Measurements from ENCODE around the gene UBR4.
A peak's percentile ranks its signal among the peaks of the same experiment; 100 is the strongest.

Gene UBR4

DNA sequence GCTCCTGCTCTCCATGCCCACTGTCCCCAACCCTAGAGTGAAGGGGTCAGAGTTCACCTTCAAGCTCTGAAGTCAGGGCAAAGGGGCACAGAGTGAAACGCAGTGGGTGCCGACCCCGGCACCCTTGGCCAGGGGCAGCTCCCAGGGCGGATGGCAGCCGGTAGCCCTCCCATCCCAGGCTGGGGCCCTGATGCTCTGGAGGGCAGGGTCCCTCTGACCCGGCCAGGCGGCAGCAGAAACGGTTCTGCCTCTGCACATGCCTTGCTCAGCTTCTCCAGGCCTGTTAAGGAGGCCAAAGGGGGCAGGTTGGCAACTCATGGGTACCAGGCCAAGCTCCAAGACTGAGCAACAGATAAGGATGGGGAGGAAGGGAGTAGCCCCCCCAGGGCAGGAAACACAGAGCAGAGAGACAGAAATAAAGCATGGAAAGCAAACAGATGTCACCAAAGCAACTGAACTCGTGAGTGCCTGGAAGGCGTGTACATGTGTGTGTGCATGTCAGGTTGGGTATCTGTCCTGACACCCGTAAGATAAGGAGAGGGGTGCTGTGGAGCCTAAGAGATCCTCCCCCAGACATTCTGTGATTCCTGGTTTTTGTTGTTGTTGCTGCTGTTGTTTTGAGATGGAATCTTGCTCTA lies 141.3 kb downstream of the UBR4 start:
- DNase-seq = no peak

DNA sequence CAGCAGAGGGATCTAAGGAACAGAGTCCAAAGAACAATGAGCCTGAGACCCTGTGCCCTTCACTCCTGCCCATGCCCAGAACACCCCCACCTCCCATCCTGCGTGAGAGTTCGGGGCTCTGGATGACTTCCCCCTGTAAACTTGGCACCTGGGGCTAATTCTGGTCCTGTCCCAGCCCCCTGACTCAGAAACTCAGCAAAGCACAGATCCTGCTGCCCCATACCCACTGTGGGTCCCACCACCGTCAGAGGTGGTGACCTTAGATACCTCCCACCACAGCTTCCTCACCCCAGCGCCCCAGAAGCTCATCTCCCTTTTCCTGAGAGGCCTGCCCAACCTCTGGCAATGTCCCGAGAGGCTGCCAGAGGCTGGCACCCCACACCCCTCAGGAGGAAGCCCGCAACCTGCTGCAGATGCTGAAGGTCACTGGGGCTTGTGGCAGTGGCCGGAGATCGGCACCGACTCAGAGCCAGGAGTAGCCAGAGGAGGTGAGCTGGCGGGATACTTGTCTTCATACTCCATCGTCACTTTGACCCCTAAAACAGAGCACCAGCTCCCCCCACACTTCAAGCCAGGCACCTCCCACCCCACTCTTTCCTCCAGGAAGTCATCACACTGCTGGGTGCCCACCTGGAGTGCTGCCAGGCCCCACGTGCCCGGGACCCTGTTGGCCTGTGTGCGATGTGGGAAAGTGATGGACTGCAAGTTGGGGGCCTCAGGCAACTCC lies 142.0 kb downstream of the UBR4 start:
- DNase-seq = no peak

DNA sequence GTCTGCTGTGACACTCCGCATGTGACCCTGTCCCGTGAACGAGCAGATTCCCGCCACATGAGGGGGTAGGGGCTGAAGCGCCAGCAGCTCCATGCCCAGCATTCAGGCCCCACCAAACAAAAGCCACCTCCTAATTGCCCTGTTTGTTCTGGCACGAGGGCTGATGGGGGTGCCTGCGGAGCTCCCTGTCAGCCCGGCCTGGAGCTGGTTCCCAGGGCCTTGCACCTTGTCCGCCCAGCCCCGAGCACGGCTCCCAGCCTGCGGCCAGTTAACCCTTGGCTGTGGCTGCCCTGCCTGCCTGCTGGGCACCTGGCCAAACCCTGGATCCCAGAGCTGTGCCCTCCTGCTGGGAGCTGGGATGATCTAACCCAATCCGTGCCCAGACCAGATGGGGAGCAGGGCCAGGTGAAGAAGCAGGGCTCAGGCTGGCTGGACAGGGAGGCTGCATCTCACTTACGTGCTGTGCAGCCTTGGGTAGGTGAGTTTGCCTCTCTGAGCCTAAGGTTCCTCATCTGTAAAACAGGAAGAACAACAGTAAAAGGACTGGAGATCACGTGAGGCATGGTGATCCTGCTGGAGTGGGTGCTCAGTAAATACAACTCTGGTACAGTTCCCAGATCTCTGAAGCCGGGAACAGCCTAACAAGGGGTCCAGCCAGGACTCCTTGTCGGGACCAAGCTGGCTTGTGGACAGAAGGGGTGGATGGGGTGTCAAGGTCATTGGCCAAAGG lies 142.7 kb downstream of the UBR4 start:
- peak; percentile 75 for DNase-seq

DNA sequence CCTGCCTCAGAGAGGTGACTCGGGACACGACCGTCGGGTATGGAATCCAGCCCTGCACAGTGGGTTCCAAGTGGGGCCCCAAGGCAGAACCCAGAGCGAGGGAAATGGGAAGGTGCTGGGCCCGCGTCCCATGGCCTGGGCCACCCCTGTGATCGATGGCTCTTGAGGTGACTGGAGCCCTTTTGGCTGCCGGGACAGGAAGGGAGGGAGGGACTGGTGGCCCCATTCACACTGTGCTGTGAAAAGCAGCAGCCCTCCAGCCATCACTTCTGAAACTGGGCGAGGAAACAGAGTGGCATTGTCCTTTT lies 143.2 kb downstream of the UBR4 start:
- no peak for DNase-seq

DNA sequence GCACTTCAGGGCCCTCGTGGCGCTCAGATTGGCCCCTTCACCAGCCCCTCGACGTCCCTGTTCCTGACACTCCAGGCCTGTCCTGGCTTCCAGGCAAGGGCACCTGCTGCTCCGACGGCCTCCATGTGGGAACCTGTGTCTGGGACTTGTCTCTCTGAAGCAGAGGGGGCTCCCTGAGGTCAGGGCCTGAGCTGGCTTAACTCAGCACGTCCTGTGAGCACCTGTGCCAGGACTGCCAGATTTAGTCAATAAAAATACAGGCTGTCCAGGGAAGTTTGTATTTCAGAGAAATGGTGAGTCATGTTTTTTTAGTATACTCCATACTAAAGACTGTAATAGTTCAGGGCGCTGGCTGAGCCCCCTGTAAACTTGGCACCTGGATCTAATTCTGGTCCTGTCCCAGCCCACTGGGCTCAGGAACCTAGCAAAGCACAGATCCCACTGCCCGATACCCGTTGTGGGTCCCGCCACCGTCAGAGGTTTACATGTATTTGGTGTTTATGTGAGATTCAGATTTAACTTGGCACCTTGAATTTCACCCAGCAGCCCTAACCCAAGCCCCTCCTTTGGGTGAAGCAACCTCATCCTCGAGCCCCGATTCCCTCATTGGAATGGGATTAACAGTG lies 143.7 kb downstream of the UBR4 start:
- no peak for DNase-seq

DNA sequence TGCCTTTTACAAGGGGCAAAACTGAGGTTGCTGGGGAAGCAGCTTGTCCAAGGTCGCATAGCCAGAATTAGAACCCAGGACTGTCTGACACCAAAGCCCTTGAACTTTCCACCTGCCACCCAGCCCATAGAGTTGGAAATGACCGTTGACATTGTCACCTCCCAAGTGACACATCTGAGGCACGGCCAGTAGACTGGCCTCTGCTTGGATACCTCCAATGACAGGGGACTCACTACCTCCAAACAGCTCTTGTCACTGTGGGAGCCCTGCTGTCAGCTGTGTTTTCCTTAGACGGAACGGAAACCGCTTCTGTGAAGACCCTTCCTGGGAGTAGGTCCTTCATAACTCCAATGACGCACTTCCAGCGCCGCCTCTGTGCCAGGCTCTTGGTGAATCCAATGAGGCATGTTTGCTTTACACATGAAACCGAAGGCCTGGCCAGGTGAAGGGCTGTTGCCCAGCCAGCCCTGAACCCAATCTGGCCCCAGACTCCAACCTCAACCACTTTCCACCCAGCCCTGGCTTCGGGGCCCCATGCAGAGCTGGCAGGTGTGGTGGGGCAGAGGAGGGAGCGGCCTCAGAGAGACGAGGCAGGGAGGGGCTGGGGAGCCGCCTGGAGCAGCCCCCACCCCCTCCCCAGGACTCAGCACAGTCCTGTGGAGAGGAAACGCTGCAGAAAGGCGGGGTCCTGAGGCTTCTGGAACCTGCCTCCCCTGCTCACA lies 144.4 kb downstream of the UBR4 start:
- peak; percentile 28 for DNase-seq

DNA sequence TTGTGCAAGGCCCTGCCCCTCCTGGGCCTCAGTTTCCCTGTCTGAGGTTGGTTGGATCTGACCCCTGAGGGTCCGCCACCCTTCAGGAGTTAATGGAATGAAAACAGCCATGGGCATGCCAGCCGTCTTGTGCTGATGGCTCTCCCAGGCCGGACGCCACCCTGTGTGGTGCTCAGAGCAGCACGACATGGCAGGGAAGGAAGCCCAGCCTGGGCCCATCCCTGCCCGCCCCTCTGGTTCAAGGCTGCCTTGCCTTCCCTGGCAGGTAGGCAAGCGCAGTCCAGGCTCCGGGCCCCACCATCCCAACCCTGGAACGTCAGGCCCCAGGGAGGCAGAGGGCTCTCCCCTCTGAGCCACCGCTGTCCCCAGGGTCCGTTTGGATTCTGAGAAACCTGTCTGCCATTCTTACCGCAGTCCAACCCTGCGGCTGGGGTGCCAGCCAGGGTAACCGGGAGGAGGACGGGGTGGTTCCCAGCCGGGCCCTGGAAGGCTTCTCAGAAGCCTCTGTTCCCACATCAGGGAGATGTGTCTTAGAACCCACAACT lies 145.1 kb downstream of the UBR4 start:
- DNase-seq = no peak

DNA sequence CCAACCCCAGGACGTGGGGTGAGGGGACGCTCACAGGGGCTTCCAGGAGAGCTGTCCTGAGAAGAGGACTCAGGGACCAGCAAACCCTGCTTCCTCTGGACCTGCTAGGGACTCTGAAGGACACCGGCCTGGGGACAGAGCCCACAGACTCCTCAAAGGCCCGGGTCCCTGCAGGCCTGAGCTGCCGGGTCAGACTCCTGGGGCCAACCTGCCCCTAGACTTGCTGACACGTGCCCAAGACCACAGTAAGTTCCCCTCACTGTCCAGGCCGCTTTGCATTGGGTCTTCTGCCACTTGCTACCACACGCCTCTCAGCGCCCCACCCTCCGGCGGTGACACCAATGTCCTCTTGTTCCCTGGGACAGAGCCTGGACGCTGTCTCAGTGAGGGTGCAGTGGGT lies 146.9 kb downstream of the UBR4 start:
- no peak for DNase-seq

DNA sequence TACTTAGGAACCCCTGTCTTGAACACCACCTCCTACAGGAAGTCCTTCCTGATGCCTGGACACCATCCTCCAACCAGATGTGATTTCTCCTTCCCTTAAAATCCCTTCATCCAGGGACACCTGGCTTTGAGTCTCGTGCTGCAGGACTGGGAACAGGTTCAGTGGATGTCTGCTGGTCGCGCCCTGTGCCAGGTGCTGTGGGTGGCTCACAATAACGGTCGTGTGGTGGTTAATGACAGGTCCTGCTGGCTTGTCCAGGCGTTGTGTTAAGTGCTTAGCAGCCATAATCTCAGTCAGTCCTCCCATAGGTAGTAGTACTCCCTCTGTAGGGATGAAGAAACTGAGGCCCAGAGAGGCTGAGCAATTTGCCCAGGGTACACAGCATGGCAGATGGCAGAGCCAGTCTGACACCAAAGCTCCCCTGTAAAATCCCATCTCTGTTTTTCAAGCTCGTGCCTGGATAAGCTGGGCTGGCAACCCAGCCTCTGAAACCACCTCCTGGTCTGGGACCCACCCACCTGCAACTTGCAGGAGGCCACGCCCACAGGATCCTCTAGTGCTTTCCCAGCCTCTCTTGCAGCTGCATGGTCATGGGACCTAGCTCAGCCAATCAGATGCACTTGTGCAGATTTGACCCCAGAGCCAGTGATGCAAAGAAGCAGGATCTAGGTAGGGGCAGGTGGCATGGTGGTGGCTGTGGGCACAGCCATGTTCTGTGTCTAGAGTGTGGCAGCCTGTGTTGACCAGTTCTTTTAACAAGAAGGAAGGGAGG lies 147.6 kb downstream of the UBR4 start:
- DNase-seq = no peak

DNA sequence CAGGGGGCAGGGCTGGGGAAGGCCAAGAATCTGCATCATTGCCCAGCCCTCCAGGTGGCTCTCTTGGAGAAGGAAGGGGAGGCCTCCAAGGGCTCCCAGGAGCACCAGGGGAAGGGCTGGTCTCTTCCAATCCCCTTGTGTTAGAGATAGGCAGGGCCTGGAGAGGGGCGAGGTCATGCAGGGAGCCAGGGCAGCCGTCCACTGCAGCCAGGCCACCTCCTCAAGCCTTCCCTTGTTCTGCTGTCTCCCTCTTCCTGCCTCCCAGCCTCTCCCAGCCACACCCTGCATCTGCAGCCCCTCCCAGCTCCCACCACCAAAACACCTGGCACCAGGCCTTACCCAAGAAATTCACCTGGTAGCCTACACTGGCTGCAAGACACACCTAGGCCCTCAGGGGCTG lies 148.3 kb downstream of the UBR4 start:
- no peak for DNase-seq

DNA sequence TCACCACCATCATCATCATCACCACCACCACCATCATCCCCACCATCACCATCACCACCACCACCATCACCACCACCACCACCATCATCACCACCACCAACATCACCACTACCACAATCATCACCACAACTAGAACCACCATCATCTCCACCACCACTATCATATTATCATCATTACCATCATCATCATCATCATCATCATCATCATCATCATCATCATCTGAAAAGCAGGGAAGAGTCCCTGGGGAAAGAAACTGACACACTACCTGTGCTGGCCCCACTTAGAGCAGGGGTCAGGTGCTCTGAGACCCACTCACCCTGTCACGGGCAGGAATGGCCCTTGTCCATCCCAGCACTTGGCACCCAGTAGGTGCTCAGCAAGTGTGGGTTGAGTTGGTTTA lies 148.7 kb downstream of the UBR4 start:
- DNase-seq = no peak

DNA sequence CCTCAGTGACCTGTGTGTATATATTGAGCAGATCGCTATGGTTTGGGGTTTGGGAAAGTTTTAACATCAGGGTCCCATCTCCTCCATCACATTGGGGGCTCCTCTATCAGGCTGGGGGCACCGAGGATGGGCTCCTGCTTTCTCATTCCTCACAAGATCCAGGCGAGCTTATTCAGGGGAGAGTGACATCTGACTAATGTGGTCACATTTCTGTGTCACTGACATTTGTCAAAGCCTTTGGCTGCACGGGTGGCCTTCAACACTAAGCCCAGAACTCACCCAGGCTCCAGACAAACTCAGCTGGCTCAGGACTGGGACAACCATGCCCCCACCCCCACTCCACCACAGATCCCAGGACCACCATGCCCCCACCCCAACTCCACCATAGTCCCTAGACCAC lies 150.3 kb downstream of the UBR4 start:
- no peak for DNase-seq

DNA sequence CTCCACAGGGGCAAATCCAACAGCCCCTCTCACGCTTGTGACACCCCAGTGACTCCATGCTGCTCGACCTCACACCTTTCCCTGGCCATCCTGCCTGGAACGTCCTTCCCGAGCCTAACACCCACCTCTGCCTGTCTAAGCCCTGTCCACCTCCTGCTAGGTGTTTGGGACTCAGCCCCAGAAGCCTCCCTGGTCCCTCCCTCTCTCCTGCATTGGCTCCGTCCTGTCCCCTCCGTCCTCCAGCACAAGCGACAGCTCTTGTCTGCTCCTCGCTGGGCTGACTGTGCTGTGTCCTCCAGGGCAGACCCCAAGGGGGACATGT lies 151.6 kb downstream of the UBR4 start:
- no peak for DNase-seq

DNA sequence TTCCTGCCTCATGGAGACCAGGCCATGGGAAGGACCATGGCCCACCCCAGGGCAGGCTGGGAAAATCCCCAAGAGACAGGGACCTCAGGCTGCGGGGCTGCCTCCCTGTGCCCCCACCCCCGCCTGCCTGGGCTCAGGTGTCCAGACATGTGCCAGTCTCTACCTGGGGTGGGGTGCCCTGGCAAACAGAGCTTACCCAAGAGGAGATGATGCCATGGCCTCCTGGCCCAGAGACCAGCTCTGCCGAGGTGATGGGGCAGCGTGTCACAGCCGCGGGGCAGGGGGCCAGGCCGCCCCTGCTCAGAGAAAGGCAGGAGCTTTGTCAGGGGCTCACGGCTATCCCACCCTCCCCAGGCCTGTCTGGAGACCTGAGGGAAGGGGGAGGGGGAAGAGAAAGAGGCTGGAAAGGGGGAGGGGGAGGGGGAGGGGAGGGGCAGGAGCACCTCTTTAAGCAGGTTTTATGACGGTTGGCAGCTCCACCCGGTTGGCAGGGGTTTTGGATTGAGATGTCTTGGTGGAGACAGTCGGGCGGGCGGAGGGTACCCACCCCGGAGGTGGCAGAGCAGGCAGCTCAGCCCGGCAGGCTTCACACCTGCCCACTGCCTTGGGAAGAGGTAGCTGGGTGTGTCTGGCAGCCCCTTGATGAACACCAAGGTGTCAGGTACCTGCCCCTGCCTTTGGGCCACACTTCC lies 152.1 kb downstream of the UBR4 start:
- DNase-seq = peak; percentile 74

DNA sequence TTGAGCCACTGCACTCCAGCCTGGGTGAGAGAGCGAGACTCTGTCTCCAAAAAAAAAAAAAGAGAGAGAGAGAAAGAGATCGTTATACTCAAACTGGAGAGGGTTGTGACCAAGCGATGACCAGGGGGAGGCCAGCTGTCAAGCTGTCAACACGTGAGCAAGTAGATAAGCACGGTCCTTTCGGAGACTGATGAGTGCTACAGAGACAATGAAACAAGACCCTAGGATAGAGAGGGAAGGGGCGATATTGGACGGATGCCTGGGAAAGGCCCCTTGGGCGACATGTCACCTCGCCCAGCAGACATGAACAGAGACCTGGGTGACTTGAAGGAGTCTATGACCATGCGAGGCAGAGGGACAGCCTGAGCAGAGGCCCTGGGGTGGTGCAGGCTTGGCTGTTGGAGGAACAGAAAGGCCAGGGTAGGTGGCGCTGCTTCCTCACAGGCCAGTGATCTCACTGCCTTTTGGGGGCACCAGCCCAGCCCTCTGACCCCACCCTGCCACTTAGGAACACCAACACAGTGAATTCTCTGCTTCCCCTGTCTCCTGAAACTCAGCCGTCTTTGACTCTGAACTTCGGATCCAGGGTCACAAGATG lies 152.8 kb downstream of the UBR4 start:
- DNase-seq = no peak

DNA sequence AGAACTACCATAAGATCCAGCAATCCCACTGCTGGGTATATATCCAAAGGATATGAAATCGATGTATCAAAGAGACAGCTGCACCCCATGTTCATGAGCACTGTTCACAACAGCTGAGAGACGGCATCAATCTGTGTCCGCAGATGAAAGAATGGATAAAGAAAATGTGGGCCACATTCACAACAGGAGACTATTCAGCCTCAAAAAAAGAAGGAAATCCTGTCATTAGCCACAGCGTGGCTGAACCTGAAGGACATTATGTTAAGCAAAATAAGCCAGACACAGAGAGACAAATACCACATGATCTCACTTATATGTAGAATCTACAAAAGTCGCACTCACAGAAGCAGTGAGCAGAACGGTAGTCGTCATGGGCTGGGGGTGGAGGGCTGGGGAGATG lies 154.4 kb downstream of the UBR4 start:
- no peak for DNase-seq

DNA sequence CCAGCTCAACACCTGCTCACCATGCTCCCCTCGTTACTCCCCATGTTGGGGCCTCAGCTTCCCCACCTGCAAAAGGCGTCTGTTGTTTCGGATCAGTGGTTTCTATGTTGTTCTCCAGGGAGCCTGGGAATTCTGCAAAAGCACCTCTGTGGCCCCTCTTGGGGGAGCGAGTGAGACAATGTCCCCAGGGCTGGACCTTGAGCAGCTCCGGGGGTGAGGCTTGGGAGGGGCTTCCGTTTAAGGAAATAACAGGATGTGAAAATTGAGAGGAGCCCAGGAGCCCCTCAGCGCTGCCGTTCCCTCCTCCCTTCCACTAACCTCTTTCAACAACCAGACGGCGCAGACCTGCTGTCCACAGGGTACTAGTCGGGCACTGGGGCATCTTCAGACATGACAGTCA lies 155.1 kb downstream of the UBR4 start:
- DNase-seq = no peak

DNA sequence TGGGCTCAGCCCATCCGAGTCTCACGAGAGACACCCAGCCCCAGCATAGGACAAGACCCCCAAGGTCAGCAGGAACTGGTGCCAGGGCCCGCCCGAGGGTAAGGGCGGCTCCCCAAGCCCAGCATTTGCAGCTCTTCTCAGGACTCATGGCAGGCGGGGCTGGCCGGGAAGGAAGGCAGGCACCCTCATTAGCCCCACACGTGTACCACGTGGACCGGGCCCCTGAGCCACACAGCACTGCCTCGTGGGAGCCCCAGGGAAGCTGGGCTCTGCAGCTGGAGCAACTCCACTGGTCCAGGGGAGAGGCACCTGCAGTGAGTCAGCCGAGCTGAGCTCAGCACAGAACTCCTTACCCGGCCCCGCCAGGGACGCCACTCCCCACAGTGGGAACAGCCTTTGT lies 155.8 kb downstream of the UBR4 start:
- no peak for DNase-seq

DNA sequence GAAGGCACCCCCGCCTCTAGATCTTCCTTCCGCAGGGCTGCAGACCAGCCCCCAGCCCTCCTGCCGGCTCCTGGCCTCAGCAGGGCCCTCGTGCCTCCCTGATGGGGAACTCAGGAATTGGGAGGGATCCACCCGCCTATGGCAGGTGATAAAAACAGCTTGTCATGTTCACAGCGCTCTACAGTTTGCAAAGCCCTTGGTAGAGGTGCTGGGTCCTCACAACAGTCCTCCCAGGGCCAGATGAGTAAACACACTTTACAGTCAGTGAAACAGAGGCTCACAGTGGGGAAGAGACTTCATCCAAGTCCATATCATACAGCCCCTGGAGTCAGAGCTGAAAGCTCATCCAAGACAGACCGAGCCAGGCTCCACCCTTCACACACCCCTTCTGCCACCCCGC lies 156.6 kb downstream of the UBR4 start:
- no peak for DNase-seq

DNA sequence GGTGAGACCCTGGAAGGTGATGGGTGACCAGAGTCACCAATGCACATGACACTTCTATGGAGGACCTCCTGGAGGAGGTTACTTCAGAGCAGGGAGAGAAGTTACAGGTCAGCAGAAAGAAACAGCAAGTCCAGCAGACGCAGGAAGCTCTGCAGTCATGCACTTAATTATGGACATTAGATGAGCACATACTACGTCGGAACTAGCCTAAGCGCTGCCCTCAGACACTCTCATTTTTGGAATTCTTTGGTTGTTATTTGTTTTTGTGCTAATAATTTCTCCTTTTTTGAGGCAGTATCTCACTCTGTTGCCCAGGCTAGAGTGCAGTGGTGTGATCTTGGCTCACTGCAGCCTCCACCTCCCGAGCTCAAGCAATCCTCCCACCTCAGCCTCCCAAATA lies 160.3 kb downstream of the UBR4 start:
- DNase-seq = no peak

DNA sequence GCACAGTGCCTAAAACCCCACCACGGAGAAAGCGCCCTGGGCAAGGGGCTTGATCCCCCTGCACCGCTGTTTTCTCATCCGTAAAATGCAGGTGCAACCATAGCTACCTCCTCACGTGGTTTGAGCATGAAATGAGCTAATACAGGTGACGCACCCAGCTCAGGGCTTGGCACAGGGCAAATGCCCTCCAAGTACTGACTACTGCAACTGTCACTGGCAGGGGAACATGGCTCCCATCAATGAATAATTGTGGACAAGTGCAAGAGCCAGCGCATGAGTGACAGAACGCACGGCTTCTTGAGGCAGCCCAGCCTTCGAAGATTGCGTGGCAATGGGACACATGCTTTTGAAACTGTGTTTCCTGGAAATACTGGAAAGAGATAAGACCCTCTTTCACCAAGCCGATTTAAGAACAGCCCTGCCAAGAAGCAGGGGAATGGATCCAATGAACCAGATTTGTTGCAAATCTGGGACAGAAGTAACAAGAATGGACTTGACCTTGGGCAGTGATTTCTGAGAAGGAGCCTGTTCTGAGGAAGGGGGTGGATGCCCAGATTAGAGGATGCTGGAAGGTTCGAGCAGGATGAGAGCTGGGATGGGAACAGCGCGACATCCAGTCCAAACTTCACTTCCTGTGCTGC lies 160.8 kb downstream of the UBR4 start:
- no peak for DNase-seq
